ENCODE data around the gene NEDD9. TPM values are rescaled to one million over a fixed set of nuclear protein-coding genes. Genes with fewer than 3 reads are reported as not detected.
A peak's percentile ranks its signal among the peaks of the same experiment; 100 is the strongest.

The NEDD9 gene
- total RNA-seq, 1 donor = 32.9 TPM

GRCh38 chr6:11194356-11195218, 37.9 kb downstream of the NEDD9 start:
- Histone ChIP-seq H2AFZ (ENCODE audit: low read length) (peak overlapping the region; percentile 1), H3K79me2 (ENCODE audit: insufficient read depth, low read length) (peaks cover 13% of the 10 kb centered on the region), H3K4me3 (ENCODE audit: insufficient read depth, low read length) (peak overlapping the region; percentile 12), H3K9me3 (ENCODE audit: low read depth, low read length) (no peaks in the 10 kb centered on the region), H3K4me2 (ENCODE audit: insufficient read depth, low read length) (peak overlapping the region; percentile 68), H4K20me1 (ENCODE audit: insufficient read depth, low read length) (no peaks in the 10 kb centered on the region), H3K27ac (ENCODE audit: low read depth, low read length) (peak overlapping the region; percentile 95), H3K36me3 (ENCODE audit: insufficient read depth, low read length) (peaks cover 37% of the 10 kb centered on the region), H3K4me1 (ENCODE audit: insufficient read depth, low read length) (peaks cover 50% of the 10 kb centered on the region), H3K27me3 (ENCODE audit: insufficient read depth, low read length) (no peaks in the 10 kb centered on the region)
- peak; percentile 16 for TF ChIP-seq CTCF (IDR thresholded peaks at IDR 0.05; ENCODE audit: extremely low read depth, low read depth, low read length)
- DNase-seq (ENCODE audit: insufficient read length, low spot score, missing footprints) = peak; percentile 84

GRCh38 chr6:11193434-11193833, 39.0 kb downstream of the NEDD9 start:
- Histone ChIP-seq H3K27ac (ENCODE audit: low read depth, low read length) (peak overlapping the region; percentile 95), H3K4me3 (ENCODE audit: insufficient read depth, low read length) (no peak overlapping the region), H3K9me3 (ENCODE audit: low read depth, low read length) (no peaks in the 10 kb centered on the region), H3K4me2 (ENCODE audit: insufficient read depth, low read length) (no peak overlapping the region), H2AFZ (ENCODE audit: low read length) (no peak overlapping the region), H3K4me1 (ENCODE audit: insufficient read depth, low read length) (peaks cover 49% of the 10 kb centered on the region), H3K79me2 (ENCODE audit: insufficient read depth, low read length) (peaks cover 9% of the 10 kb centered on the region), H3K27me3 (ENCODE audit: insufficient read depth, low read length) (no peaks in the 10 kb centered on the region), H4K20me1 (ENCODE audit: insufficient read depth, low read length) (no peaks in the 10 kb centered on the region), H3K36me3 (ENCODE audit: insufficient read depth, low read length) (peaks cover 48% of the 10 kb centered on the region)
- TF ChIP-seq CTCF (IDR thresholded peaks at IDR 0.05; ENCODE audit: extremely low read depth, low read depth, low read length) = no peak
- DNase-seq (ENCODE audit: insufficient read length, low spot score, missing footprints) = no peak

- no peaks in the 10 kb centered on the region for H4K20me1 ChIP-seq (ENCODE audit: insufficient read depth, low read length)
- H3K27ac ChIP-seq (ENCODE audit: low read depth, low read length) = no peak overlapping the region
- H3K9me3 ChIP-seq (ENCODE audit: low read depth, low read length) = no peaks in the 10 kb centered on the region
- no peak for DNase-seq (ENCODE audit: insufficient read length, low spot score, missing footprints)
- H3K4me1 ChIP-seq (ENCODE audit: insufficient read depth, low read length) = peaks cover 43% of the 10 kb centered on the region
- H3K4me3 ChIP-seq (ENCODE audit: insufficient read depth, low read length) = no peak overlapping the region
- H2AFZ ChIP-seq (ENCODE audit: low read length) = no peak overlapping the region
- H3K27me3 ChIP-seq (ENCODE audit: insufficient read depth, low read length) = no peaks in the 10 kb centered on the region
- no peak for TF ChIP-seq CTCF (IDR thresholded peaks at IDR 0.05; ENCODE audit: extremely low read depth, low read depth, low read length)
- H3K79me2 ChIP-seq (ENCODE audit: insufficient read depth, low read length) = peaks cover 9% of the 10 kb centered on the region
- H3K36me3 ChIP-seq (ENCODE audit: insufficient read depth, low read length) = peaks cover 60% of the 10 kb centered on the region
- no peak overlapping the region for H3K4me2 ChIP-seq (ENCODE audit: insufficient read depth, low read length)
Measured at GRCh38 chr6:11192167-11192566, 40.3 kb downstream of the NEDD9 start.

- peaks cover 74% of the 10 kb centered on the region for H3K36me3 ChIP-seq (ENCODE audit: insufficient read depth, low read length)
- no peak overlapping the region for H3K4me3 ChIP-seq (ENCODE audit: insufficient read depth, low read length)
- peaks cover 9% of the 10 kb centered on the region for H3K79me2 ChIP-seq (ENCODE audit: insufficient read depth, low read length)
- H3K9me3 ChIP-seq (ENCODE audit: low read depth, low read length) = no peaks in the 10 kb centered on the region
- TF ChIP-seq CTCF (IDR thresholded peaks at IDR 0.05; ENCODE audit: extremely low read depth, low read depth, low read length) = no peak
- no peak overlapping the region for H3K4me2 ChIP-seq (ENCODE audit: insufficient read depth, low read length)
- no peaks in the 10 kb centered on the region for H3K27me3 ChIP-seq (ENCODE audit: insufficient read depth, low read length)
- peaks cover 29% of the 10 kb centered on the region for H3K4me1 ChIP-seq (ENCODE audit: insufficient read depth, low read length)
- no peak overlapping the region for H2AFZ ChIP-seq (ENCODE audit: low read length)
- no peak for DNase-seq (ENCODE audit: insufficient read length, low spot score, missing footprints)
- H4K20me1 ChIP-seq (ENCODE audit: insufficient read depth, low read length) = no peaks in the 10 kb centered on the region
- no peak overlapping the region for H3K27ac ChIP-seq (ENCODE audit: low read depth, low read length)
Measured at GRCh38 chr6:11190625-11191245, 41.7 kb downstream of the NEDD9 start.
